H1 (cell line): ENCODE results near the gene DEFB113. TPM values are rescaled to one million over a fixed set of nuclear protein-coding genes. Genes with fewer than 3 reads are reported as not detected.

Experiments
- CTCF ChIA-PET: fragments of 300-600 bp; sonication (Branson Sonifier 250); formaldehyde crosslinking; loops from one replicate; lab custom pipeline; 2021; ENCODE audit not compliant: partially characterized antibody; lab: Charles Lee
- POLR2A ChIA-PET: fragments of 300-600 bp; sonication (Branson Sonifier 250); formaldehyde crosslinking; loops from one replicate; lab custom pipeline; 2021; ENCODE audit warnings: inconsistent platforms; ENCODE audit not compliant: partially characterized antibody; lab: Charles Lee
- DNase-seq, 2 experiments: peaks; one replicate each; pipeline versions ENCODE4 v3.0.0 to v3.0.0-alpha.2; 2010 to 2022; ENCODE audit warnings: low spot score in 2 of 2, low read depth in 1 of 2, mixed read lengths in 1 of 2
- FAIRE-seq: peaks from 2 replicates; lab custom pipeline; 2011; peaks lifted over from hg19 to GRCh38; lab: Jason Lieb, UNC
- H2AFZ ChIP-seq: 2 replicates; pipeline ENCODE4 v1.8.1; 2012; ENCODE audit warnings: low read length, inconsistent platforms
- H2AK5ac ChIP-seq: 2 replicates; pipeline ENCODE4 v1.6.1; 2013; ENCODE audit warnings: low read depth, low read length
- H2BK120ac ChIP-seq: replicated peaks from 2 replicates; pipeline ENCODE3; 2013; ENCODE audit warnings: low read depth, low read length, inconsistent platforms
- H2BK12ac ChIP-seq: 2 replicates; pipeline ENCODE4 v1.6.1; 2013; ENCODE audit warnings: low read depth, low read length
- H2BK15ac ChIP-seq: 2 replicates; pipeline ENCODE4 v1.6.1; 2013; ENCODE audit warnings: low read length
- H2BK20ac ChIP-seq: 2 replicates; pipeline ENCODE4 v1.6.1; 2013; ENCODE audit warnings: low read length
- H2BK5ac ChIP-seq: 2 replicates; pipeline ENCODE4 v1.6.1; 2013; ENCODE audit warnings: low read depth, low read length
- H3K14ac ChIP-seq: 2 replicates; pipeline ENCODE4 v1.6.1; 2013; ENCODE audit warnings: inconsistent platforms; ENCODE audit not compliant: insufficient read length
- H3K18ac ChIP-seq: 2 replicates; pipeline ENCODE4 v1.6.1; 2013; ENCODE audit warnings: low read length; ENCODE audit errors: extremely low read depth
- H3K23ac ChIP-seq: 2 replicates; pipeline ENCODE4 v1.6.1; 2013; ENCODE audit warnings: inconsistent platforms; ENCODE audit not compliant: insufficient read length
- H3K23me2 ChIP-seq: 2 replicates; pipeline ENCODE4 v1.6.1; 2013; ENCODE audit warnings: low read depth, low read length
- H3K27ac ChIP-seq: 2 replicates; pipeline ENCODE4 v1.6.1; 2011; ENCODE audit warnings: low read depth, low read length, inconsistent platforms
- H3K27me3 ChIP-seq, 4 experiments: replicated peaks in 1 of 4; 1 replicate in 1 of 4; 2 replicates in 3 of 4; pipeline versions ENCODE4 v1.6.1 to v1.8.1; 2011 to 2013; ENCODE audit warnings: low read length in 3 of 4, mild to moderate bottlenecking in 3 of 4, inconsistent platforms in 2 of 4, mixed read lengths in 2 of 4, moderate library complexity in 1 of 4; ENCODE audit not compliant: control insufficient read depth in 3 of 4, insufficient read depth in 3 of 4; ENCODE audit errors: extremely low read depth in 1 of 4
- H3K36me3 ChIP-seq, 4 experiments: 2 replicates each; pipeline versions ENCODE4 v1.6.1 to v1.8.1; 2011 to 2013; ENCODE audit warnings: mild to moderate bottlenecking in 4 of 4, low read length in 3 of 4, moderate library complexity in 2 of 4, control low read depth in 1 of 4, inconsistent platforms in 1 of 4; ENCODE audit not compliant: insufficient read depth in 4 of 4, control insufficient read depth in 2 of 4
- H3K4ac ChIP-seq: replicated peaks from 2 replicates; pipeline ENCODE3; 2013; ENCODE audit warnings: low read length, low read depth, mixed read lengths, inconsistent platforms; ENCODE audit not compliant: insufficient read length
- H3K4me1 ChIP-seq, 4 experiments: replicated peaks in 1 of 4; 1 replicate in 1 of 4; 2 replicates in 3 of 4; pipeline versions ENCODE4 v1.6.1 to v1.8.1; 2011 to 2013; ENCODE audit warnings: low read length in 3 of 4, inconsistent platforms in 2 of 4, mixed read lengths in 1 of 4; ENCODE audit not compliant: insufficient read depth in 4 of 4, control insufficient read depth in 3 of 4
- H3K4me2 ChIP-seq, 2 experiments: 2 replicates each; pipeline versions ENCODE4 v1.6.1 to v1.8.1; 2011 to 2013; ENCODE audit warnings: low read depth in 2 of 2, low read length in 2 of 2, control low read depth in 1 of 2, inconsistent platforms in 1 of 2, mild to moderate bottlenecking in 1 of 2; ENCODE audit not compliant: insufficient read depth in 1 of 2
- H3K4me3 ChIP-seq, 4 experiments: fragments of 200-600, 300-600 bp in 1 of 4; sonication (generic), shearing (Covaris generic), sonication (Bioruptor Twin) in 1 of 4; 2 replicates each; pipeline versions ENCODE4 v1.5.1 to v1.8.1; 2011 to 2016; ENCODE audit warnings: low read length in 4 of 4, low read depth in 3 of 4, control low read depth in 2 of 4, inconsistent platforms in 2 of 4, mild to moderate bottlenecking in 2 of 4, mixed read lengths in 1 of 4, moderate library complexity in 1 of 4; ENCODE audit not compliant: insufficient read depth in 2 of 4; ENCODE audit errors: extremely low read depth in 1 of 4
- H3K56ac ChIP-seq: replicated peaks from 2 replicates; pipeline ENCODE3; 2013; ENCODE audit warnings: low read depth, mild to moderate bottlenecking, mixed read lengths, low read length, inconsistent platforms; ENCODE audit not compliant: insufficient read length
- H3K79me1 ChIP-seq: 2 replicates; pipeline ENCODE4 v1.6.1; 2013; ENCODE audit warnings: low read depth, low read length, control low read depth
- H3K79me2 ChIP-seq, 2 experiments: 2 replicates each; pipeline versions ENCODE4 v1.6.1 to v1.8.1; 2012 to 2013; ENCODE audit warnings: low read length in 2 of 2, mild to moderate bottlenecking in 2 of 2, inconsistent platforms in 1 of 2; ENCODE audit not compliant: insufficient read depth in 2 of 2, control insufficient read depth in 1 of 2
- H3K9ac ChIP-seq, 4 experiments: replicated peaks in 1 of 4; 1 replicate in 1 of 4; 2 replicates in 3 of 4; pipeline versions ENCODE4 v1.6.1 to v1.8.1; 2011 to 2013; ENCODE audit warnings: low read depth in 3 of 4, low read length in 3 of 4, control low read depth in 2 of 4, mild to moderate bottlenecking in 2 of 4, moderate library complexity in 2 of 4, inconsistent platforms in 1 of 4; ENCODE audit errors: extremely low read depth in 1 of 4
- H3K9me3 ChIP-seq, 2 experiments: 2 replicates each; pipeline versions ENCODE4 v1.6.1 to v1.8.1; 2012 to 2013; ENCODE audit warnings: mild to moderate bottlenecking in 2 of 2, moderate library complexity in 2 of 2, control low read depth in 1 of 2, inconsistent platforms in 1 of 2, low read depth in 1 of 2, low read length in 1 of 2, mixed read lengths in 1 of 2; ENCODE audit not compliant: insufficient read depth in 2 of 2
- H4K20me1 ChIP-seq, 2 experiments: replicated peaks in 1 of 2; 2 replicates each; pipeline versions ENCODE3 to v1.8.1; 2011 to 2013; ENCODE audit warnings: inconsistent platforms in 2 of 2, low read length in 2 of 2, mild to moderate bottlenecking in 1 of 2; ENCODE audit not compliant: insufficient read depth in 2 of 2, control insufficient read depth in 1 of 2
- H4K5ac ChIP-seq: 2 replicates; pipeline ENCODE4 v1.6.1; 2013; ENCODE audit warnings: low read length, low read depth, mixed read lengths, inconsistent platforms; ENCODE audit not compliant: insufficient read length
- H4K8ac ChIP-seq: 2 replicates; pipeline ENCODE4 v1.8.0; 2013; ENCODE audit warnings: mild to moderate bottlenecking, moderate library complexity, low read length, inconsistent platforms; ENCODE audit not compliant: insufficient read depth; ENCODE audit errors: extremely low read depth
- H4K91ac ChIP-seq: replicated peaks from 2 replicates; pipeline ENCODE3; 2013; ENCODE audit warnings: low read length, mixed read lengths, inconsistent platforms; ENCODE audit not compliant: insufficient read length
- BCL11A ChIP-seq, 2 experiments: IDR thresholded peaks; one replicate each; pipeline ENCODE4 v1.6.1; 2011; ENCODE audit warnings: low read depth in 2 of 2, low read length in 2 of 2, mild to moderate bottlenecking in 2 of 2
- RAD21 ChIP-seq, 2 experiments: IDR thresholded peaks in 1 of 2; conservative IDR thresholded peaks in 1 of 2; 2 replicates each; pipeline ENCODE4 v1.6.1; 2011; ENCODE audit warnings: low read depth in 2 of 2, low read length in 2 of 2, improper control_type of control experiment in 1 of 2, inconsistent platforms in 1 of 2, mild to moderate bottlenecking in 1 of 2, moderate library complexity in 1 of 2
- RXRA ChIP-seq: IDR thresholded peaks from 2 replicates; pipeline ENCODE4 v1.6.1; 2011; ENCODE audit warnings: low read depth, mild to moderate bottlenecking, low read length, moderate library complexity; ENCODE audit not compliant: insufficient read depth
- polyA plus RNA-seq, 7 experiments: library from polyadenylated mRNA; depleted of rRNA in 3 of 7; stranded (reverse) in 5 of 7; unstranded in 2 of 7; fragments of >200 nt in 5 of 7; fragments of 200-250 nt in 2 of 7; gene quantifications; 1 replicate in 5 of 7; 2 replicates in 1 of 7; 4 replicates in 1 of 7; pipeline versions ENCODE4 v1.2.1 to v1.2.3, GENCODE V29; 2011 to 2013; ENCODE audit warnings: missing spikeins in 2 of 7, mixed read lengths in 2 of 7
- total RNA-seq: library from RNA; stranded (reverse); fragmentation: NEBNext Ultra II Directional; extraction: Animal tissue kit (Norgen Biotek cat#: 25700); gene quantifications from 2 replicates; pipeline ENCODE4 v1.2.1, GENCODE V29; 2021

DEFB113 gene
- total and polyA plus RNA-seq, 2 of the 8 experiments (the other 6 are each of a cell fraction or from before 2014, with no cell fraction given): not detected

DNA sequence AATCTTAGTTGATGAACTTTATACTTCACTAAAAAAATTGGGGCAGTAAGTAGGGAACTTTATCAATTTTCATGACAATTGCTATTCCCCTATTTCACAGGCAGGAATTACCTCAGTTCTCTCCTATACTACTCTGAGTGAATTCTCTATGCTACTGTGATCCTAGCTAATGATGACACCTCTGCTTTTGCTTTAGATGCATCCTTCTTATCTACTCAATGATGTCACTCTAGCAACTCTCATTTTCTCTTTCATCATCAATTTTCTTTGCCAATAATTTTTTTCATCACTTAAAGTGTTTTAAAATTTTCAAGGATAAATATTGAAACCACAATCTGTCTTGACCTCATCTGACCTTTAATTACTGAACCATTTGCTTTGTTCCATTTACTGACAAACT lies 13.6 kb downstream of the DEFB113 start:
- Histone ChIP-seq H3K14ac (no peak overlapping the region), H2BK120ac (no peak overlapping the region), H3K27ac (no peak overlapping the region), H3K79me2 (no peaks in the 10 kb centered on the region), H4K91ac (no peak overlapping the region), H2AK5ac (no peak overlapping the region), H3K56ac (no peak overlapping the region), H4K20me1 (no peaks in the 10 kb centered on the region), H3K9ac (no peak overlapping the region), H3K4me3 (no peak overlapping the region), H2BK12ac (no peak overlapping the region), H3K18ac (no peak overlapping the region), H3K4me2 (no peak overlapping the region), H3K4ac (no peak overlapping the region), H3K9me3 (peaks cover 0 to 5% of the 10 kb centered on the region in 2 experiments; a peak in 1 of 4 replicates), H3K23me2 (no peaks in the 10 kb centered on the region), H2AFZ (no peak overlapping the region), H3K27me3 (no peaks in the 10 kb centered on the region), H3K79me1 (no peaks in the 10 kb centered on the region), H2BK5ac (no peak overlapping the region), H4K8ac (no peak overlapping the region), H2BK15ac (no peak overlapping the region), H3K23ac (no peak overlapping the region), H4K5ac (no peak overlapping the region), H2BK20ac (no peak overlapping the region), H3K36me3 (0 out of 8 replicates have a peak, but pooled peaks cover 0 to 3% (median 0%) of the 10 kb centered on the region in 4 experiments), H3K4me1 (no peaks in the 10 kb centered on the region)
- FAIRE-seq: no peak
- CTCF ChIA-PET: no interaction called here
- TF ChIP-seq BCL11A (IDR thresholded peaks at IDR 0.05; ENCODE audit: low read depth in 2 of 2, low read length in 2 of 2): no peak
- TF ChIP-seq RXRA: no peak
- no peak for TF ChIP-seq RAD21 (IDR thresholded peaks at IDR 0.05 in 1 of 2, conservative IDR thresholded peaks at IDR 0.05 in 1 of 2; ENCODE audit: low read depth in 2 of 2, low read length in 2 of 2)
- DNase-seq: no peak
- POLR2A ChIA-PET: no interaction called here
